ENCODE results near the gene SORT1.

GRCh38 chr1:109396513-109396839 lies 1.2 kb downstream of the SORT1 start:
- TF ChIP-seq CTCF (IDR thresholded peaks at IDR 0.05; ENCODE audit: low read depth, low read length, missing input control) (no peak), RAD21 (IDR thresholded peaks at IDR 0.05) (no peak), JUND (IDR thresholded peaks at IDR 0.05) (no peak), GABPA (IDR thresholded peaks at IDR 0.05 in 1 of 2, conservative IDR thresholded peaks at IDR 0.05 in 1 of 2) (no peak), SP1 (IDR thresholded peaks at IDR 0.05) (no peak), ATF3 (IDR thresholded peaks at IDR 0.05) (no peak), MAX (IDR thresholded peaks at IDR 0.05) (no peak)

All from liver (tissue), 3 donors.